Fibroblast of the aortic adventitia (primary cell): ENCODE measurements around the gene CALML6. TPM values are rescaled to one million over a fixed set of nuclear protein-coding genes. Genes with fewer than 3 reads are reported as not detected.

Source experiments
- DNase-seq: peaks from one replicate; pipeline ENCODE4 v3.0.0-alpha.2; 2010; ENCODE audit warnings: low read depth
- H3K4me3 ChIP-seq: 2 replicates; pipeline ENCODE4 v1.5.1; 2011; ENCODE audit warnings: low read depth, mild to moderate bottlenecking, control low read depth, low read length, moderate library complexity
- CTCF ChIP-seq: IDR thresholded peaks from 2 replicates; pipeline ENCODE4 v1.5.1; 2011; ENCODE audit warnings: mild to moderate bottlenecking, low read length, control low read depth, inconsistent platforms; ENCODE audit not compliant: insufficient read depth
- total RNA-seq: library from RNA; depleted of rRNA; stranded (reverse); fragments of >200 nt; gene quantifications from 2 replicates; pipeline ENCODE4 v1.2.3, GENCODE V29; 2012; ENCODE audit warnings: low replicate concordance

Gene CALML6
- total RNA-seq = 0.36 and 0.49 TPM in 2 replicates

GRCh38 chr1:1914971-1915692 is at the start of gene CALML6:
Gene CALML6, plus strand, starts transcription at chr1:1915260. Its CDS starts 21 bp downstream, at chr1:1915281.
- H3K4me3 ChIP-seq = no peak within 1 kb of the TSS
- no peak for DNase-seq
- no peak for TF ChIP-seq CTCF

GRCh38 chr1:1867164-1867563 is 47.9 kb upstream of the CALML6 start:
- no peak overlapping the region for H3K4me3 ChIP-seq
- no peak for TF ChIP-seq CTCF
- no peak for DNase-seq

- TF ChIP-seq CTCF = no peak
- no peak overlapping the region for H3K4me3 ChIP-seq
- no peak for DNase-seq
These were observed 45.6 kb upstream of the CALML6 start for GRCh38 chr1:1869469-1869868.

DNA sequence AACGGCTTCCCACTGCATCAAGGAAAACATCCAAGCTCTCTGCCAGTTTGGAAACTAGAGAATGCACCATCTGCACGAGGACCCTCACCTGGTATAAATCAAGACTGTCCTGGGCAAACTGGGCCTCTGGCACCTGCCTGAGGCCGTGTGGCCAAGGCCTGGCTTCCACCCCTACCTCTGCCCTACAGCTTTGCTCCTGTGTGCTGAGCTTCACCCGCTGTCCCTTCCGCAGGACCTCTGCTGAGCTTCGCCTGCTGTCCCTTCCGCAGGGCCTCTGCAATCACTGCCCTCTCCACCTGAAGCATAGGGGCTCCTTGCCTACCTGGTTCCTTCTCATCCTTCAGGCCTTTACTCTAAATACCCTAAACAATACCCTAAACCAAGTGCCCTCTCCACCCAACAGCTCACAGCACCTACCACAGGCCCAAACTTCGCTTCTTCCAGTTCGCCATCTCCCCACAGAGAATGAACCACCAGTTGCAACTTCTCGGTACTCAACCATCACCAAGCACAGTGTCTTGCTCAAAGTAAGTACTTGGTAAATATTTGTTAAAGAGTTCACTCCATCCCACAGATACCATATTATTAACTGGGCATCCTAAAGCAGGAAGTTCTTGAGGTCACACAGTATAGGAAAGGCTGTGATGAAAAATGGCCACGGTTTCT is 42.6 kb upstream of the CALML6 start:
- H3K4me3 ChIP-seq = no peak overlapping the region
- no peak for DNase-seq
- TF ChIP-seq CTCF = no peak

DNA sequence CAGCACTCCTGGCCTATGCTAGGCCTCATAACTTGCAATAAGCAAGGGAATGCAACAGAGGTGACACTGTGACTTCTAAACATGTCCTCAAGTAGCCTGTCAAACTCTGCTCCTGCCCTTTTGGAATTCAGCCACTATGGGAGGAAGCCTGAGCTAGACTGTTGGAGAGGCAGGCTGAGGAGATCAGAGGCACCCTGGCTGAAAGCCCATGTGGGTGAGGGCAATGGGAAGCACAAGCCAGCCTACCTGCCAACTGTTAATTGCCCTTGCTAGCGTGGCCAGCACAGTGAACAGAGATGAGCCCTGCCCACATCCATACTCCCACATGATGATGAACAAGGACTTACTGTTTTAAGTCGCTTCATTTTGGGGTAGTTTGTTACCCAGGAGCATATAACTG is 41.9 kb upstream of the CALML6 start:
- no peak for DNase-seq

DNA sequence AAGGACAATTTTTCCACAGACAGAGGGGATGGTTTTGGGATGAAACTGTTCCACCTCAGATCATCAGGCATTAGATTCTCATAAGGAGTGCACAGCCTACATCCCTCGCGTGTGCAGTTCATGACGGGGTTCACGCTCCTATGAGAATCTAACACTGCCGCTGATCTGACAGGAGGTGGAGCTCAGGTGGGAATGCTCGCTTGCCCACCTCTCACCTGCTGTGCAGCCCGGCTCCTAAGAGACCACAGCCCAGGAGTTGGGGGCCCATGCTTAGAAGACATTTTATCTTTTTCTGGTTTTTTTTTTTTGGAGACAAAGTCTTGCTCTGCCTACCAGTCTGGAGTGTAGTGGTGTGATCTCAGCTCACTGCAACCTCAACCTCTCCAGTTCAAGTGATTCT is 40.2 kb upstream of the CALML6 start:
- DNase-seq = no peak
- TF ChIP-seq CTCF = no peak
- no peak overlapping the region for H3K4me3 ChIP-seq

More for the DNA sequence above, 41.9 kb upstream of the CALML6 start:
- H3K4me3 ChIP-seq = no peak overlapping the region
- TF ChIP-seq CTCF = no peak
